HK-2 (cell line): Measurements from ENCODE around the gene VPS13D.
"Not testable (repeated sequence)": the region's sequence is repeated elsewhere in the genome, so short reads cannot be mapped to it uniquely, and the experiment has no call there.

Source experiments
- DNase-seq: peaks from one replicate; pipeline ENCODE4 v3.0.0-alpha.2; 2018; ENCODE audit not compliant: unreplicated experiment

VPS13D gene

DNA sequence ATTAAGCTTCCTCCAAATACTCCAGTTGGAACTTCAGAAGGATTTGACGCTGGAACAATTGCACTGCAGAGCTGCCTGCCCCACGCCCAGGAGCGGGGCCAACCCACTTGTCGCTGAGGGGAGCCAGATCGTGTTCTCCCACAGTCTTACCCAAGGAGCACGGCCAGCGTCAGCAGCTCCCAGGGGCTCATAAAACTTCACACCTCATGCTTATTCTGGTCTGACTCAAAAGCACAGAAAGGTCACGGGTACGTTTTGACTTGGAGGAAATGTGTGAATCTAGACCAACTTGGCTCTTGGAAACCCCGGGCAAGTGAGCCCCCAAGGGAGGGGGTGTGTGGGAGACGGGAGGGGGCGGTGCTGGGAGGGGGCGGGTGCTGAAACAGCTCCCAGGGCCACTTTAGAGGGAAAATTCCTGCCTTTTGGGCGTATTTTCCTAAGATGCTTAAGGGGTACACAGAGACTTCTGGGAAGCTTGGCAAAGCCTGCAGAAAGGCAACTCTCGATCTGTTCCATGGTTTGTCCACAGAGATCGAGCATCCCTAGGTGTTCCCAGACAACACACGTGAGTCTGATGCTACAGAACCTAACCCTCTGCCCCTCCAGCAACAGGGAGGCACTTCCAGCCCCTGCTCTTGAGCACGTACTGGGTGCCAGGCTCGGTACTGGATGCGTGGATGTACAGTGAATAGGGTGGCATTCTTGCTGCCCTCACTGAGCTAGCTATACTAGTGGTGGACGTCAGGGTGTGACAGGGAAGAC, 289.3 kb downstream of the VPS13D start:
- DNase-seq, result no peak

GRCh38 chr1:12519693-12520364, 290.0 kb downstream of the VPS13D start:
- DNase-seq, result no peak

- no peak for DNase-seq
Measured at GRCh38 chr1:12521096-12521495, 291.3 kb downstream of the VPS13D start.

DNA sequence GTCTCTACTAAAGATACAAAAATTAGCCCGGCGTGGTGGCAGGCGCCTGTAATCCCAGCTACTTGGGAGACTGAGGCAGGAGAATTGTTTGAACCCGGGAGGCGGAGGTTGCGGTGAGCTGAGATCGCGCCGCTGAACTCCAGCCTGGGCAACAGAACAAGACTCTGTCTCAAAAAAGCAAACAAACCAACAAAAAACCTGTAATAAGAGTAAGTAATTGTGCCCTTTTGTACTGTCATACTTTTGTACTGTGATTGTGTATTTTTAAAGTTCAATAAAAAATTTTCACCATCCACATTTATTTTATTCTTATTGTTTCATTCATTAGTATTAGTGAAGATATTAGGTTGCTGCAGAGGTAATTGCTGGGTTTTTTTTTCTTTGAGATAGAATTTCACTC, 292.9 kb downstream of the VPS13D start:
- not testable (repeated sequence) for DNase-seq

DNA sequence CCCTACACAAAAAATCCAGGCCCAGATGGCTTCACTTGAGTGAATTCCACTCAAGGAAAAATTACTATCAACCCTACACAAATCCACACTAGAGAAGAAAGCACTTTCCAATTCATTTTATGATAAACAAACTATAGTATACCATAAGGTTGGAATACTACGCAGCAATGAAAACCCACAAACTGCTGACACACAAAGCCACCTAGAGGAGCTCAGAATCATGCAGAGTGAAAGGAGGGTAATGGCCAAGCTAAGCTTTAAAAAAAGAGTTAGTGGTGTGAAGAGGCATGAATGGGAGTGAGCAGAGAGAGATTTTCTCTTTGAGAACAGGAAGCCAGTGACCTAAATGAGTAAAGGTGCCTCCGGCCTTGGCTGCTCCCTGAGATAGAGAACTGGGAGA, 294.4 kb downstream of the VPS13D start:
- DNase-seq, result no peak

GRCh38 chr1:12525311-12526181, 295.7 kb downstream of the VPS13D start:
- no peak for DNase-seq

- no peak for DNase-seq
Measured at GRCh38 chr1:12527564-12527963, 297.7 kb downstream of the VPS13D start.

GRCh38 chr1:12528021-12528852, 298.4 kb downstream of the VPS13D start:
- no peak for DNase-seq

GRCh38 chr1:12529640-12530174, 299.9 kb downstream of the VPS13D start:
- no peak for DNase-seq

GRCh38 chr1:12530462-12531178, 300.8 kb downstream of the VPS13D start:
- no peak for DNase-seq

- no peak for DNase-seq
Measured at GRCh38 chr1:12531179-12531499, 301.3 kb downstream of the VPS13D start.

DNA sequence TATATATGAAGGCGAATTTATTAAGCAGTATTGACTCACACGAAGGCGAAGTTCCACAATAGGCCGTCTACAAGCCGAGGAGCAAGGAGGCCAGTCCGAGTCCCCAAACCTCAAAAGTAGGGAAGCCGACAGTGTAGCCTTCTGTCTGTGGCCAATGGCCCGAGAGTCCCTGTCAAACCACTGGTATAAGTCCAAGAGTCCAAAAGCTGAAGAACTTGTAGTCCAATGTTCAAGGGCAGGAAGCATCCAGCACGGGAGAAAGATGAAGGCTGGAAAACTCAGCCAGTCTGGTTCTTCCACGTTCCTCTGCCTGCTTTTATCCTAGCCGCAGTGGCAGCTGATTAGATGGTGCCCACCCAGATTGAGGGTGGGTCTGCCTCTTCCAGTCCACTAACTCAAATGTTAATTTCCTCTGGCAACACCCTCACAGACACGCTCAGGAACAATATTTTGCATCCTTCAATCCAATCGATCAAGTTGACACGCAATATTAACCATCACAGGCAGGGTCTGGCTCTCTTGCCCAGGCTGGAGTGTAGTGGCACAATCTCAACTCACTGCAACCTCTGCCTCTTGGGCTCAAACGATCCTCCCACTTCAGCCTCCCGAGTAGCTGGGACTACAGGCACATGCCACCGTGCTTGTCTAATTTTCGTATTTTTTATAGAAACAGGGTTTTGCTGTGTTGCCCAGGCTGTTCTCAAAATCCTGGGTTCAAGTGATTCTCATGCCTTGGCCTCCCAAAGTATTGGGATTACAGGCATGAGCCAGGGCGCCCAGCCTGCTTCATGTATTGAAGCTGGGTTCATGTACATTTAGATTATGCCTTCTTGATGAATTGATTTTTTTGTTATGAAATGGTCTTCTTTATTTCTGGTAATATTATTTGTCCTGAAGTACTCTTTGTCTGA, 302.8 kb downstream of the VPS13D start:
- DNase-seq, result no peak

DNA sequence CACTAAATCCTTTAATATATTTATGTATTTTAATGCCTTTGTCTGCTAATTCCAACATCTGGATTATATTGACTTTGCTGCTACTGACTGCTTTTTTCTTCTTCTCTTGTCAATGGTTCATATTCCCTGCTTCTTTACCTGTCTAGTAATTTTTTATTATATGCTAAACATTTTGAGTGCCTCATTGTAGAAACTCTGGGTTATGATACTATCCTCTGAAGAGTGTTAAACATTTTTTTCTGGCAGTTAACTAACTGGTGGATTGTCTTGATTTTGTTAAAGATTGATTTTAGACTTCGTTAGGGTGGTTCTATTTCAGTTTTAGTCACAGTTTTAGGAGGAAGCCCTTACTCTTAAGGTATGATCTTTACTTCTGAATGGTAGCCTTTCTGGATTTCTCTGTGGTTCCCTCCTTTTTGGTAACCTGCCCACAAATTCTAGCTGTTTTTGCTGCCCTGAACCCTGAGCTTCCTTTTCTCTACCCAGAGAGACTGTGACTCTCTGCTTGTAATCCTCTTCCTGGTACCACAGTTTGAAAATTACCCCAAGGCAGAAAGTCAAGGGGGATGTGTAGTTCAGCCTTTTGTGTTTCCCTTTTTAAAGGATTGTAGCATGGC, 306.3 kb downstream of the VPS13D start:
- DNase-seq, result no peak

GRCh38 chr1:12537294-12537693, 307.5 kb downstream of the VPS13D start:
- no peak for DNase-seq

GRCh38 chr1:12537906-12538461, 308.2 kb downstream of the VPS13D start:
- no peak for DNase-seq

DNA sequence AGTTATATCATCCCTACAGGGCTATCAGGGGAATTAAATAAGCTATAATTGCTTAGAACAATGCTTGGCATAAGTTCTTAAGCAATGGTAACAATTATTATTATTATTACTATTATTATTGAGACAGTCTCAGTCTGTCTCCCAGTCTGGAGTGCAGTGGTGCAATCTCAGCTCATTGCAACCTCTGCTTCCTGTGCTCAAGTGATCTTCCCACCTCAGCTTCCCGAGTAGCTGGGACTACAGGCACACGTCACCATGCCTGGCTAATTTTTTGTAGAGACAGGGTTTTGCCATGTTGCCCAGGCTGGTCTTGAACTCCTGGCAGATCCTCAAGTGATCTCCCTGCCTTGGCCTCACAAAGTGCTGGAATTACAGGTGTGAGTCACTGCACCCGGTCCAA, 308.7 kb downstream of the VPS13D start:
- DNase-seq, result not testable (repeated sequence)

- no peak for DNase-seq
Measured at GRCh38 chr1:12539320-12539704, 309.5 kb downstream of the VPS13D start.

DNA sequence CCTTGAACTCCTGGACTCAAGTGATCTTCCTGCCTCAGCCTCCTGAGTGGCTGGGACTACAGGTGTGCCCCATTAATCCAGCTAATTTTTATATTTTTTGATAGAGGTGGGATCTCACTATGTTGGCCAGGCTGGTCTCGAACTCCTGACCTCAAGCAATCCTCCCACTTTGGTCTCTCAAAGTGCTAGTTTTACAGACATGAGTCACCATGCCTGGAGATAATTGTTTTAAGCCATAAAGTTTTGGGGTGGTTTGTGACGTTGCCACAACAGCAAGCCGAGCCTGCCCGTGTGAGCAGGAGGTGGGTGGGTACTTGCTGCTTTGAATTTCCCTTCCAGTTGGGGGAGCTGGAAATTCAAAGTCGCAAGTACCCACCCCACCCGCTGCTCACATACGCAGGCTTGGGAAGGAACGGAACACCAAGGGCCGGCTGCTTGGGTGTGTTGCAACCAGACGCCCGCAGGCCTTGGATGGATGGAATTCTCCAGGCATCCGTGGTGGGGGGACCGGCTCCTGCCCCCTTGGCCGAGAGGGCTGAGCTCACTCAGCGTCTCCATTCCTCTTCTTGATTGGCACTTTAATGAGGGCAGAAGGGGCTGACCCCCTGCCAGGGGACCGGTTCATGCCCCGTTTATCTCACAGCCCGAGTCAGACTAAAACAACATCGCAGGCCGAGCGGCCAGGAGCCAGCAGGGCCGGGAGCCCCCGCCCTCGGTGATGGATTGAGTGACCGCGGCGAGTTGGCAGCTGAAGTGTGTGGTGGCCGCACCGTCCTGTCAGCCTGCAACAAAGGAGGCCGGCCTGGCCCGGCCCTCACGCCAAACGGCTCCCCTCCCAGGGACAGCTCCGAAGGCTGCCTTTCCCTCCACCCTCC, 310.1 kb downstream of the VPS13D start:
- DNase-seq, result no peak
